ENCODE data around the gene EIF4E1B.

DNA sequence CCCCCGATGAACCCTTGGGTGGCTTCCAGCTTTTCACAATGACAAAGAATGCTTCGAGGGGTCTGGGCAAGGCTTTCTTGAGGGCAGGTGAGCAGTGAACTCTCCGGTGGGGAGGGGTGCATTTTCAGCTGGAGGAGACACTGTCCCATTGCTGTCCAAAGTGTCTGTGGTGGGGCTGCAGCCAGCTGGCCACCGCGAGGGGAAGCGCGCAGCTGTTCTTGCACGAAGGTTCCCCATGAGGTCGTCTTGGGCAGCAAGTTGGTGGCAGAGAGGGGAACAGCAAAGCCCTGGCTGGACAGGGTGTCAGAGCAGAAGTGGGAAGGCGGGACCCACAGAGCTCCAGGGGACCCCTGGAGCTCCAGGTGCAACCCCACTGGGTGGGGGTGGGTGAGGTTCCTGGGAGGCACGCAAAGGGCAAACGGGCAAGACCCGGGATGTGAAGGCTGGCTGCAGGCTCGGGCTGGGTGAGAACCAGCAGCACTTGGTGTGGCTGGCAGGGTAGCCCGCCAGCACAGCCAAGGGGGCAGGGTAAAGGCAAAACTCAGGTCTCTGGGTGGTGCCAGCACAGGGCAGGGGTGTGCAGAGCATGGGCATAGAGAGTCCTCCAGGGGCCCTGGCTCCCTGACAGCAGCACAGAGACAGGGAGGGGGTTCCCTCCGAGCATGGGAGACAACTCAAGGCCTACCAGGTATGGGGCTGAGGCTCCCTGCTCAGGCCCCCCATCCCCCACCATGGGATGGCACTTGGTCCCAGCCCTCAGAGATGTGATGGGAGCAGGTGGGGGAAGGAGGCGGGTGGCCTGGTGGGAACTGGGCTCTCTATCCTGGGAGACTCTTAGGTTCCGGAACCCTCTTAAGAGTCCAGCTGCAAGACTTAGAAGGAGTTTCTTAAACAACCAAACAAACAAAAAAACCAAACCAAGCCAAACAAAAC is 43.4 kb downstream of the EIF4E1B start:
- TF ChIP-seq POLR2A (IDR thresholded peaks at IDR 0.05): no peak
- TF ChIP-seq, protein P1, sequence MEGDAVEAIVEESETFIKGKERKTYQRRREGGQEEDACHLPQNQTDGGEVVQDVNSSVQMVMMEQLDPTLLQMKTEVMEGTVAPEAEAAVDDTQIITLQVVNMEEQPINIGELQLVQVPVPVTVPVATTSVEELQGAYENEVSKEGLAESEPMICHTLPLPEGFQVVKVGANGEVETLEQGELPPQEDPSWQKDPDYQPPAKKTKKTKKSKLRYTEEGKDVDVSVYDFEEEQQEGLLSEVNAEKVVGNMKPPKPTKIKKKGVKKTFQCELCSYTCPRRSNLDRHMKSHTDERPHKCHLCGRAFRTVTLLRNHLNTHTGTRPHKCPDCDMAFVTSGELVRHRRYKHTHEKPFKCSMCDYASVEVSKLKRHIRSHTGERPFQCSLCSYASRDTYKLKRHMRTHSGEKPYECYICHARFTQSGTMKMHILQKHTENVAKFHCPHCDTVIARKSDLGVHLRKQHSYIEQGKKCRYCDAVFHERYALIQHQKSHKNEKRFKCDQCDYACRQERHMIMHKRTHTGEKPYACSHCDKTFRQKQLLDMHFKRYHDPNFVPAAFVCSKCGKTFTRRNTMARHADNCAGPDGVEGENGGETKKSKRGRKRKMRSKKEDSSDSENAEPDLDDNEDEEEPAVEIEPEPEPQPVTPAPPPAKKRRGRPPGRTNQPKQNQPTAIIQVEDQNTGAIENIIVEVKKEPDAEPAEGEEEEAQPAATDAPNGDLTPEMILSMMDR (IDR thresholded peaks at IDR 0.05): no peak

All from lower leg skin (tissue), 3 donors.